Breast epithelium (tissue), 4 donors: Measurements from ENCODE around the gene PRDM15. TPM values are rescaled to one million over a fixed set of nuclear protein-coding genes. Genes with fewer than 3 reads are reported as not detected.

ENCODE experiments used
- DNase-seq, 2 donors: peaks; one replicate each; pipeline ENCODE4 v3.0.0-alpha.2; 2019; ENCODE audit warnings: low spot score in 2 of 2
- H3K27ac ChIP-seq, 2 donors: fragments of 200-600 bp; sonication (generic) in 1 of 2; one replicate each; pipeline ENCODE4 v1.5.1; 2016 to 2019; ENCODE audit warnings: mild to moderate bottlenecking in 1 of 2
- H3K27me3 ChIP-seq, 2 donors: fragments of 200-600 bp; sonication (generic) in 1 of 2; one replicate each; pipeline versions ENCODE4 v1.5.1 to v1.6.0; 2017 to 2019; ENCODE audit warnings: control low read depth in 1 of 2, mild to moderate bottlenecking in 1 of 2
- H3K36me3 ChIP-seq: fragments of 200-600 bp; one replicate; pipeline ENCODE4 v1.5.1; 2019
- H3K4me1 ChIP-seq, 2 donors: fragments of 200-600 bp; sonication (generic); one replicate each; pipeline ENCODE4 v1.5.1; 2016 to 2019; ENCODE audit warnings: control low read depth in 1 of 2
- H3K4me3 ChIP-seq, 3 donors: fragments of 200-600 bp; sonication (generic); 1 replicate in 2 of 3; 2 replicates in 1 of 3; pipeline ENCODE4 v1.5.1; 2016 to 2019; ENCODE audit warnings: mild to moderate bottlenecking in 3 of 3, moderate library complexity in 2 of 3
- H3K9me3 ChIP-seq, 2 donors: fragments of 200-600 bp; sonication (generic) in 1 of 2; one replicate each; pipeline ENCODE4 v1.5.1; 2016 to 2019; ENCODE audit warnings: control low read depth in 1 of 2
- CTCF ChIP-seq, 3 donors: fragments of 450-650 bp; IDR thresholded peaks; one replicate each; pipeline ENCODE4 v1.5.1; 2016 to 2017; ENCODE audit warnings: antibody characterized with exemption in 3 of 3, mild to moderate bottlenecking in 3 of 3, moderate library complexity in 3 of 3
- POLR2A ChIP-seq: fragments of 450-650 bp; IDR thresholded peaks from one replicate; pipeline ENCODE4 v1.6.1; 2016; ENCODE audit warnings: antibody characterized with exemption, mild to moderate bottlenecking, moderate library complexity
- POLR2AphosphoS5 ChIP-seq, 3 donors: sonication (generic); formaldehyde crosslinking; IDR thresholded peaks; one replicate each; pipeline ENCODE4 v1.6.1; 2017; ENCODE audit warnings: antibody characterized with exemption in 3 of 3
- intact Hi-C: fragments of 100-400 bp; cut with DNase I; formaldehyde crosslinking; loops from one replicate; pipeline ENCODE4 v1.15.1; 2023; ENCODE audit warnings: low total_unique reads
- total RNA-seq, 3 donors: library from RNA; depleted of rRNA; stranded (reverse); fragments of >200 nt; gene quantifications; one replicate each; pipeline ENCODE4 v1.1.0, GENCODE V29; 2016

The PRDM15 gene
- total RNA-seq, 3 donors from 2014 or later: 6.6 to 14.1 (median 9.2) TPM

GRCh38 chr21:41770901-41771624 lies 108.1 kb downstream of the PRDM15 start:
- intact Hi-C loops: no loop called here
- TF ChIP-seq POLR2AphosphoS5 (IDR thresholded peaks at IDR 0.05) (no peak), CTCF (IDR thresholded peaks at IDR 0.05) (no peak), POLR2A (no peak)
- H3K4me3 ChIP-seq: no peak overlapping the region
- no peaks in the 10 kb centered on the region for H3K4me1 ChIP-seq
- H3K27me3 ChIP-seq: peaks cover 0 to 29% of the 10 kb centered on the region in 2 donors
- no peak overlapping the region for H3K27ac ChIP-seq
- H3K9me3 ChIP-seq: no peaks in the 10 kb centered on the region
- DNase-seq: peak in 1 of 2 donors; percentile 27
- no peaks in the 10 kb centered on the region for H3K36me3 ChIP-seq

- H3K4me3 ChIP-seq: no peak overlapping the region
- H3K36me3 ChIP-seq: no peaks in the 10 kb centered on the region
- no peaks in the 10 kb centered on the region for H3K9me3 ChIP-seq
- no peak for TF ChIP-seq POLR2A
- TF ChIP-seq CTCF (IDR thresholded peaks at IDR 0.05): no peak
- no peak for TF ChIP-seq POLR2AphosphoS5 (IDR thresholded peaks at IDR 0.05)
- no peaks in the 10 kb centered on the region for H3K4me1 ChIP-seq
- peaks cover 0 to 29% of the 10 kb centered on the region in 2 donors for H3K27me3 ChIP-seq
- no peak overlapping the region for H3K27ac ChIP-seq
- intact Hi-C loops: no loop called here
- peak in 1 of 2 donors; percentile 2 for DNase-seq
Measured at GRCh38 chr21:41769933-41770332, 109.2 kb downstream of the PRDM15 start.

- no peaks in the 10 kb centered on the region for H3K36me3 ChIP-seq
- H3K4me3 ChIP-seq: no peak overlapping the region
- peaks cover 0 to 29% of the 10 kb centered on the region in 2 donors for H3K27me3 ChIP-seq
- TF ChIP-seq CTCF (IDR thresholded peaks at IDR 0.05) (no peak), POLR2A (no peak), POLR2AphosphoS5 (IDR thresholded peaks at IDR 0.05) (no peak)
- no peaks in the 10 kb centered on the region for H3K9me3 ChIP-seq
- H3K4me1 ChIP-seq: no peaks in the 10 kb centered on the region
- no peak overlapping the region for H3K27ac ChIP-seq
- intact Hi-C loops: no loop called here
- DNase-seq: peak in 1 of 2 donors; percentile 38
Measured at GRCh38 chr21:41769521-41769920, 109.6 kb downstream of the PRDM15 start.

- peak overlapping the region in 2 of 3 donors; percentile 58 to 79 for H3K4me3 ChIP-seq
- H3K9me3 ChIP-seq: no peaks in the 10 kb centered on the region
- no peaks in the 10 kb centered on the region for H3K36me3 ChIP-seq
- intact Hi-C loops: no loop called here
- TF ChIP-seq POLR2AphosphoS5 (IDR thresholded peaks at IDR 0.05) (no peak), CTCF (IDR thresholded peaks at IDR 0.05) (no peak), POLR2A (no peak)
- H3K27ac ChIP-seq: peak overlapping the region; percentile 48 to 92
- H3K27me3 ChIP-seq: peaks cover 0 to 29% of the 10 kb centered on the region in 2 donors
- H3K4me1 ChIP-seq: no peaks in the 10 kb centered on the region
- peak in 1 of 2 donors; percentile 48 for DNase-seq
Measured at GRCh38 chr21:41769111-41769510, 110.0 kb downstream of the PRDM15 start.

- H3K36me3 ChIP-seq: no peaks in the 10 kb centered on the region
- no peaks in the 10 kb centered on the region for H3K4me1 ChIP-seq
- peak overlapping the region in 2 of 3 donors; percentile 58 to 79 for H3K4me3 ChIP-seq
- intact Hi-C loops: no loop called here
- peak overlapping the region; percentile 48 to 92 for H3K27ac ChIP-seq
- TF ChIP-seq POLR2A (no peak), CTCF (IDR thresholded peaks at IDR 0.05) (peak in 1 of 3 donors; percentile 18)
- DNase-seq: peak in 1 of 2 donors; percentile 51
- no peaks in the 10 kb centered on the region for H3K9me3 ChIP-seq
- peaks cover 0 to 29% of the 10 kb centered on the region in 2 donors for H3K27me3 ChIP-seq
Measured at GRCh38 chr21:41768437-41769042, 110.6 kb downstream of the PRDM15 start.
